Activated CD8-positive, alpha-beta memory T cell treated with anti-CD3 and anti-CD28 coated beads for 24 hours (primary cell): ENCODE results near the gene BLTP2.
"Not testable (repeated sequence)": the region's sequence is repeated elsewhere in the genome, so short reads cannot be mapped to it uniquely, and the experiment has no call there.

Experiments used
- DNase-seq: peaks from one replicate; pipeline ENCODE4 v3.0.0-alpha.2; 2020

The BLTP2 gene

GRCh38 chr17:28645576-28645939 lies 600 bp upstream of the BLTP2 start:
- DNase-seq: peak; percentile 59

DNA sequence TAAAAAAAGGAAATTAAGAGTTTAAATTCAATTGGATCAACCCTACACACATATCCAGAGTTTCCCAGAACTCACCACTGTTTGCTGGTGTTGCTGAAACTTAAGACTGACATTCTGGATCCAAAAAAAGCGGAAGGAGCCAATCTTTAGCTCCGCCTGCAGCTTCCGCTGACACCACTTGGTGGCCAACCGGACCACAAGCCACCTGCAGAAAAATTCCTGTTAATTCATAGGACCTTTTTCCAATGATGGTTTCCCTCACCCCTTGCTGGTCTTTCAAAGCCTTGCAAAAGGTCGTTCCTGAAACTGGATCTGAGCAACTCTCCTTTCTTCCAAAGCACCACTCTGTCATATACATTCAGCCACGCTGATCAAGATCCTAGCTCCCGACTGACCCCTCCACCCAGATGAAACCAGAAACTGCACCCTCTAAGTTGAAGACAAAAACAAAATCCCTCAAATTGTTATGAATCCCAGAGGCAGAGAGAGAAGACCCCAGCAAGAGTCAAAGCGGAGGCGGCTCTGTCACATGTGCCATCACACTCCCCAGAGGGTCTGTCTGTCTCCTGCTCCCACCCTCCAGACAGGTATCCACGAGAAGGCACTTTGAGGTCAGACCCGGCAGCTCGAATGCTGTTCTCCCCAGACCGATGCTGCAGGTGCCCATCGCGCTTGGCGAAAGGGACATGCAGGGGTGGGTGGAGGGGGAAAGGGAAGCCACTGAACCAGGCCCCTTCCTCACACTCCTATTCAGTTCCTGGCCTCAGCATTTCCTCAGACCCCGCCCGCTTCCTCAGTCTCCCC lies 773 bp downstream of the BLTP2 start:
- peak; percentile 72 for DNase-seq

DNA sequence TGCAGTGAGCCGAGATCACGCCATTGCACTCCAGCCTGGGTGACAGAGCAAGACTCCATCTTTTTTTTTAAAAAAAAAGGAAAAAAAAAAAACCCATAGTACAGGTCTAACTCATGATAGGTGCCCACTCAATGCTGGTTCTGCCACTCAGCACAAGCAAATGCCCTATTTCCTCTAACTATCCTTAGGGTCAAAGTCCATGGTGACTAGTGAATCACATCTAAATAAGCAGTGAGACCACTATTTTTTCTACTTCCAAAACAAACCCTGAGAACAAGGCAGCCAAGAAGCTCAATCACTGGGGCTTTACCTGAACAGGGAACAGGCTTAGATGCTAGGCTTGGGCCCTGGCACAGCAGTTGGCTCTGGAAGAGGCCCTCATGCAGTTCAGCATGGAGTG lies 3.4 kb downstream of the BLTP2 start:
- DNase-seq: no peak

- DNase-seq: no peak
These were observed 9.5 kb downstream of the BLTP2 start for GRCh38 chr17:28635506-28635905.

- no peak for DNase-seq
These were observed 10.6 kb downstream of the BLTP2 start for GRCh38 chr17:28634206-28634865.

GRCh38 chr17:28626818-28627217 lies 18.1 kb downstream of the BLTP2 start:
- DNase-seq: no peak

DNA sequence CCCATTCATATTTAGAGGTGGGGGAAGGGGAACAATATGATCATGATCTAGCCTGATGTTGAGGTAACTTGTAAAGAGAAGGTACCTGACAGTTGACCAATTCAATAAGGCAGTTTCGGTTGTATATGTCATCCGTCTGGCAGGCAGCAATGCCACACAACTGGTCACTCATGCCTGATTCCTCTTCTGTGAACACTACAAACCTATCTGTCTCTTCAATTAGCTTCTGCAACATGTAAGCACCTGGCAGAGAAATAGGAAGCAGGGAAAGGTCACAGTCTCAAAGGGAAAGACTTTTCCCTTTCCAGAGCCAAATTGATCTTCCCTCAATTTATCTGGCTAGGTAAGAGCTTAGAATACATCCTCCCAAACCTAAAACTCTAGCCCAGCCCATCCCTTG lies 20.8 kb downstream of the BLTP2 start:
- DNase-seq: no peak

GRCh38 chr17:28623696-28624095 lies 21.3 kb downstream of the BLTP2 start:
- DNase-seq: no peak

- no peak for DNase-seq
These were observed 22.8 kb downstream of the BLTP2 start for GRCh38 chr17:28622186-28622585.

DNA sequence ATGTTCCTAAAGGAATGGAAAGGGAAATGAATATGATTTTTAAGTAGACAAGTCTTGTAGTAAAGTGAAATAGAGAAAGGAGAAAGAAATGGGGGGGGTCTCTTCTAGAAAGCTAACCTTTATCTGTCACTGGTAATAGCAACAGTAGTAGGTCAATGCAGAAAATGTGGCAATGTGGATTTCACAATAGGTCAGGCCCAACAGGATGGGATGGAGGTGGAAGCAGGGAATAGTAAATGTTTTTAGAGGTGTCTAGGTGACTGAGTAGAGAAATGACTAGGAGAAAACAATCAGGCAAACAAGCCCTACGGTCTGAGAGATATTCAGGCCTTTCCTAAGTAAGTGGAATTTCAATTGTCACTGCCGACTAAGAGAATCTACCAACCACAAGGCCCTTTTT lies 24.9 kb downstream of the BLTP2 start:
- no peak for DNase-seq

GRCh38 chr17:28618464-28618863 lies 26.5 kb downstream of the BLTP2 start:
- DNase-seq: no peak

DNA sequence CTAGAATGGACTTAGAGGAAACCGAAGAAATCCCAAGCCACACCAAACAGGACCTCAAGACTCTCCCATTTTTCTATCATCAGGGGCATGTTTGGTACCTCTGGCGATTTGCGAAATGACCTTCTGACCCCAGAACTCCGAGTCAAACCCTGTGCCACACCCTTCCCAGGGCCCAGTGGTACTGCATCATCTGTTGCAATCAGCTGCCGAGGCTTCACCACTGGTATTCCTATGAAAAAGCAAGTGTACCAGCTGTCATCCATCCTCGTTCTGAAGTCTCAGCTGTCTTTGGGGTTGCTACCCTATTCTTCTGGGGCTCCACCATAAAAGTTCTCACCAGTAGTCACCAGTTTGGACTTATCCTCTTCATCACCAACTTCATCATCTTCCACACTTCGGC lies 28.7 kb downstream of the BLTP2 start:
- no peak for DNase-seq

DNA sequence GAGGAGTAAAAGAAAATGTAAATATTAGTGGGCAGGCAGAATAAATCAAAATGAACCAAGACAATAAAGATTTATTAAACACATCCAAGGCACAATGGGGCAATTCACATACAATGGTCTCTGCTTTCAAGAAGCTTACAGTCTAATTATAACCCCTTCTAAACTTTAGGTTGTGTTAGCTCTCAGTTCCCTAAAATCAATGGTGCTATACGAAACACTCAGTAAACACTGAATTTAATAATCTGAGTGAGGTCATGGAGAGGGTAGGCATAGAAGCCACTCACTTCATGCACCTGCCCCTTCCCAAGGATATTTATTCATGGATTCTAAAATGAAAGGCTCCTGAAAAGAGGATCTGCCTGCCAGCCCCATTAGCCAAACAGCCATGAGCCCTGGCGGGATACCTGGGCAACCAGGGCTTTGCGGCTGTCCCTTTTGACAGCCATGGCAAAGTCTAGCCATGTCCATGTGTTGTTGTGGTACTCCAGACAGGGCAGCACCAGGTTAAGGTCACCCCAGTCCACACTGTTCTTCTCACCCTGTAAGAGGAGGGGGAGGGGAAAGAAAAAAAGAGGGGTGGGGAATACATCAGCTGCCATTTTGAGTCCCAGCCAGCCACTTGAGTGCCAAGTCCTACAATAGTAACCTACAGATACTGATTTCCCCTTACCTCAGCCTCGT lies 29.6 kb downstream of the BLTP2 start:
- DNase-seq: no peak

GRCh38 chr17:28613931-28614381 lies 31.0 kb downstream of the BLTP2 start, which contains the start of gene RSKR:
TSS of gene RSKR (minus strand) at chr17:28614185. CDS start at chr17:28614161, 24 bp downstream.
- DNase-seq: no peak

DNA sequence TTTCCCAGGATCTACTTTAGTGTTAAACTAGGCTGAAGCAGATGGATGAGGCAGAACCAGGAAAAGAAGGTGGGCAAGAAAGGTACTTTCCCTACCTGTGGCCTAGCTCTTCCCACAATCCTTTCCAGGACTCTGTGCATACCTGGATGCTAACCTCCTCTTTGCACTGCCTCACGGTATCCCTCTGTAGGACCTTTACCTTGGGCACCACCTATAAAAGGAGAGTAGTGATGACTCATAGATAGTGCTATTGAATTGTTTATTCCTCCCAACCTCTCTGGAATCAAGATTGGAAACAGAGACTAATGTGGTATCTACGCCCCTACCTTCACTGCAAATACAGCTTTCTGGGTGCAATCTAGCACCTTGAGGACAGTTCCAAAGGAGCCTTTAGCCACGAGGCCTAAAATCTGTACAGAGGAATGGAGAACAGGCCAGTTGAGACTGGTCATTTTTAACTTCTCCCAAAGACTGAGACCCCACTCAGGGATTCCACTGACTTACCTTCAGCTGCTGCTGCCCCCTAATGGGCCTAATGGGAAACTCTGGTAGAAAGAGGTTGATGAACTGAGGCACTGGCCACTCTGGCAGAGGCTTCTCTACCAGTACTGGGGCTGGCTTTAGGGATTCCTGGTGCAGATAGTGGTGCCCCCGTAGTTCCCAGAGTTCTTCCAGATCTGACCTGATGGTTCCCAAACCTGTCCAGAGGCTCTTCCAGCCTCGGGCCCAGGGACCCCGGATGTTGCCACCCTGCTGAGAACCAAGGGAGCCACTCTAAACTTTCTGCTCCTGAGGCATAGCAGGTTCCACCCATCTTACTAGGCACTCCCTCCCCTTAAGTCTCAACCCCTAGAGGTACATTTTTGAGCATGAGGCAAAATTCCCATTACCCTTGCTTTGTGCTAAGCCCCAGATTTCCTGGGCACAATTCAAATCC lies 31.8 kb downstream of the BLTP2 start:
- peak; percentile 67 for DNase-seq

DNA sequence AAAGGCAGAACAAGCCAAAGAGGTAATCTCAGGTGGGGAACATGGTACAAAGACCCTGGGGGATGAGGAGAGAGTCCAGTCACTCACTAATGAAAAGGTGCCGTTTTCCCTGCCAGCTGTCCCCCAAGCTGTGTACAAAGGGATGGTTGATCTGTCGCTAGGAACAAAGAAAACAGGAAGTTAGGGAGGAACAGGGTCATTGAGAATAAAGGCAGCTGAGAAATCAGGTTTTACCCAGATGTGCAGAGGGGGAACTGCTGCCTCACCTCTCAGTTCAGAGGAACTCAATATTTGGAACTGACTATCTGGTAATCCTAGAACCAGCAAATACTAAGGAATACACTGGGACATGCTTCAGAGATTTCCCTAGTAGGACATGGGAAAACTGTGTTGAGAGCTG lies 32.4 kb downstream of the BLTP2 start:
- DNase-seq: no peak

DNA sequence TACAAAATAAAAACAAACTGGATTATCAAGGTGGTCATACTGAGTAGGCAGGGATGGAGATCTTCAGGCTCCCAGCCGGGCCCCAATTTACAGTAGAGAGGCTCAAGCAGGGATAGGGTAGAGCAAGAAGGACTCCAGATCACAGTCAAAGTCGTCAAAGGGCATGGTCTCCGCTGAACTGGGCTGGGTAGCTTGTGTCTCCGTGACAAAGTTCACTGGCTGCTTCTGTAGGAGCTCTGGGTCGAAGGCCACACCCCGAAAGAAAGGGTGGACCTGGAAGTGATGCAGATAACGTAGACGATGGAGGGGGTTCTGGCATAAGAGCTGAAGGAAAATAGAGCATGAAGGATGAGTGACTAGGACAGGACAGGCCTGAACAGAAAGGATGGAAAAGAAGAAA lies 34.6 kb downstream of the BLTP2 start:
- no peak for DNase-seq

GRCh38 chr17:28604031-28604430 lies 40.9 kb downstream of the BLTP2 start:
- not testable (repeated sequence) for DNase-seq

DNA sequence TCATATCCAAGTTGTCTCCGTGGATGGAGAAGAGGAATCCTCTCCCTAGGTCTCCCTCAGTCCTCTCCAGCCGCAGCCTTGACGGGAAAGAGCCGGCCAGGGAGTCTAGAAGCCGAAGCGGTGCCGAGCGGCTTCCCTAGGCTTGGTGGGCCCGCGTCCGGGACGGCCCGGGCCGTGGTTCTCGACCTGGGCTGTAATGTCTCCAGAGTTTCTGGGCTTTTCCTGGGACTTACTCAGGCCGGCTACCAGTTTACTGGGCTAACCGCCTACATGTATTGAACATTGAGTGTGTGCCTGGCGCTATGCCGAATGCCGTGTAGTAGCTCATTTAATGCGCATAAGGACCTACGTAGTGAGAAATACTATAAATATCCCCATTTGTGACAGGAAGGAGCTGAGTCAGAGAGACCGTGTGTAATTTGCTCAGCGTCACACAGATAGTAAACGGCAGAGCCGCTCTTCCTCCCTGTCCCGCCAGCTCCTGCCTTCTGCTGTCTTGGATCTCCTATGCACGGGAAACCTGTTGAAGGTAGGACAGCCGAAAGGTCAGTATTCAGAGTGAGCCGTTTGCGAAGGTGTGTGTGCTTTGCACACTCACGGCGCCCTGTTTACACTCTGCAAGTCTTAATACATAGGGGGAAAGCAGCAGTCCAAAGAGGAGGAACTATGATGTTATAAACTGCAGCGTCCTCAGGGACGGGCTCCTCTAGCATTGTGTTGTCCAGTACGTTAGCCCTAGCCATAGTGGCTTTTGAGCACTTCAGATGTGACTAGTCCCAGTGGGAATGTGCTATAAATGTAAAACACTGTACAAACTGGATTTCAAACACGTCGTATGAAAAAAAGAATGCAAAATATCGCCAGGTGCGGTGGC lies 45.4 kb downstream of the BLTP2 start:
- no peak for DNase-seq

DNA sequence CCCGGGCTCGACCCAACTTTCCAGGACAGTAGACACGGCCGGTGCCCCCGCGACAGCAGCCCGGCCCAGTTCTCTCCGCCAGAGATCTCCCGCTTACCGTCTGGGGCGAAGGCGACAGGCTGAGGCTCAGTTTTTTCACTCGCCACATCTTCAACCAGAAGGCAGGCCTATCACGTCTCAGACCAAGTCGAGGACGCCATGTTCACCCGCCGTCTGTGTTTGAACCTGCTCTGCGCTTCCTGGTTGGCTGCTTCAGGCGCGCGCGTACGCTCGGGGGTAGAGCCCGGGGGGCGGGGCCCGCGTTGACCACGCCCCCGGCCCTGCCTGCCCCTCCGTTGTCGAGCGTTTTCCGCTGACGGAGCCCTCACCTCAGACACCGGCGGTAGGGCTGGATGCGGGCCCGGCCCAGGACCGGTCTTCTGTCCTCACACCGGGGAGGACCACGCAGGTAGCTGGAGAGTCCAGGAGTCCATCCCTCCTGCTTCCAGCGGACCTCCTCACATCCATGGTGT lies 46.1 kb downstream of the BLTP2 start, which contains the start of gene SPAG5:
SPAG5 (minus strand) TSS at position 227 of the 512 bp plus-strand sequence; CDS start at position 148, 79 bp downstream.
- peak; percentile 96 for DNase-seq

DNA sequence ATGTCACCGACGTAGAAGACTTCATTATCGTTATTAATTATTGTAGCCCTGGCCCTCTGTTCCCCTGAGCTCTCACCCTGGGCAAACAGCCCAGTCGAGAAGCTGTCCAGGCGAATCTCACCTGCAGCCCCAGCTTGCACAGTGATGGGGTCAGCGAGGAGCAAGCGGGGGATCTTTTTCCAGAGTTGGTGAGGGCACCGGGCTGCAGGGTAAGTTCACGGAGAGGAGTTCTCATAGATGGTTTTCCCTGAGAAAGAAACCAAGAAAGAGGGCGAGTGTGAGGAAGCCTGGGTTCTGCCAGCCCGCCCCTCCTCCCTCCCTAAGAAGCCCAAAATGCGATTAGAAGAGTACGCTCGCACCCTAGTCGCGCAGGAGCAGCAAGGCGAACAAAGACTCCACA lies 46.6 kb downstream of the BLTP2 start:
- DNase-seq: no peak
